ENCODE data around the gene PITRM1.

The PITRM1 gene

DNA sequence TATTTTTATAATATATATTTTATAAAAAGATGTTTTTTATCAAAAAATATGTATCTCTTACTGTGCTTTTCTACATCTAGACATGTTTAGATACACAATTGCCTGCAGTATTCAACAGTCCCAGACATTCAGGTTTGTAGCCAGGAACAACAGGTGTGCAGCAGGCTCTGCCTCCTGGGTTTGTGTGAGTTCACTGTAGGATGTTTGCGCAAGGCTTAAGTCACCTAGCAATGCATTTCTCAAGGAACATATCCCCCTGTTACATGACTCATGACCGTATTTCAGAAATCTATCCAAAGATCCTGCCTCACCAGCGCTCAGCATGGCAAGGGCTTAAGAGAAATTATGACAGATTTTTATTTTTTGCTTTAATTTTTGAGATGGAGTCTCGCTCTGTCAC is 41.5 kb downstream of the PITRM1 start:
- peaks cover 70% of the 10 kb centered on the region for H3K36me3 Mint-ChIP-seq (ENCODE audit: low read depth)

GRCh38 chr10:3129581-3130340 is 42.8 kb downstream of the PITRM1 start:
- H3K4me3 Mint-ChIP-seq = no peak overlapping the region

More for the DNA sequence above, 41.5 kb downstream of the PITRM1 start:
- Mint-ChIP-seq H3K27me3 (ENCODE audit: low read depth, poor library complexity) (peaks cover 5% of the 10 kb centered on the region), H3K4me1 (peaks cover 24% of the 10 kb centered on the region), H3K4me3 (no peak overlapping the region), H3K9me3 (no peaks in the 10 kb centered on the region), H3K27ac (no peak overlapping the region)
- no peak for TF ChIP-seq CTCF (IDR thresholded peaks at IDR 0.05)
- no peak for DNase-seq

GRCh38 chr10:3128379-3129130 is 44.0 kb downstream of the PITRM1 start:
- H3K4me1 Mint-ChIP-seq = peaks cover 36% of the 10 kb centered on the region
- H3K36me3 Mint-ChIP-seq (ENCODE audit: low read depth) = peaks cover 57% of the 10 kb centered on the region
- H3K27me3 Mint-ChIP-seq (ENCODE audit: low read depth, poor library complexity) = peaks cover 5% of the 10 kb centered on the region
- DNase-seq = no peak
- H3K4me3 Mint-ChIP-seq = no peak overlapping the region
- TF ChIP-seq CTCF (IDR thresholded peaks at IDR 0.05) = no peak
- peak overlapping the region; percentile 32 for H3K27ac Mint-ChIP-seq
- H3K9me3 Mint-ChIP-seq = no peaks in the 10 kb centered on the region

More at GRCh38 chr10:3129581-3130340, 42.8 kb downstream of the PITRM1 start:
- Mint-ChIP-seq H3K27me3 (ENCODE audit: low read depth, poor library complexity) (peaks cover 5% of the 10 kb centered on the region), H3K27ac (no peak overlapping the region), H3K36me3 (ENCODE audit: low read depth) (peaks cover 68% of the 10 kb centered on the region), H3K9me3 (no peaks in the 10 kb centered on the region), H3K4me1 (peaks cover 36% of the 10 kb centered on the region)
- TF ChIP-seq CTCF (IDR thresholded peaks at IDR 0.05) = no peak
- DNase-seq = no peak

- Mint-ChIP-seq H3K36me3 (ENCODE audit: low read depth) (peaks cover 53% of the 10 kb centered on the region), H3K27ac (no peak overlapping the region), H3K4me1 (peaks cover 40% of the 10 kb centered on the region), H3K27me3 (ENCODE audit: low read depth, poor library complexity) (peaks cover 5% of the 10 kb centered on the region), H3K4me3 (no peak overlapping the region), H3K9me3 (no peaks in the 10 kb centered on the region)
- DNase-seq = no peak
- no peak for TF ChIP-seq CTCF (IDR thresholded peaks at IDR 0.05)
Measured at GRCh38 chr10:3127921-3128320, 44.7 kb downstream of the PITRM1 start.

DNA sequence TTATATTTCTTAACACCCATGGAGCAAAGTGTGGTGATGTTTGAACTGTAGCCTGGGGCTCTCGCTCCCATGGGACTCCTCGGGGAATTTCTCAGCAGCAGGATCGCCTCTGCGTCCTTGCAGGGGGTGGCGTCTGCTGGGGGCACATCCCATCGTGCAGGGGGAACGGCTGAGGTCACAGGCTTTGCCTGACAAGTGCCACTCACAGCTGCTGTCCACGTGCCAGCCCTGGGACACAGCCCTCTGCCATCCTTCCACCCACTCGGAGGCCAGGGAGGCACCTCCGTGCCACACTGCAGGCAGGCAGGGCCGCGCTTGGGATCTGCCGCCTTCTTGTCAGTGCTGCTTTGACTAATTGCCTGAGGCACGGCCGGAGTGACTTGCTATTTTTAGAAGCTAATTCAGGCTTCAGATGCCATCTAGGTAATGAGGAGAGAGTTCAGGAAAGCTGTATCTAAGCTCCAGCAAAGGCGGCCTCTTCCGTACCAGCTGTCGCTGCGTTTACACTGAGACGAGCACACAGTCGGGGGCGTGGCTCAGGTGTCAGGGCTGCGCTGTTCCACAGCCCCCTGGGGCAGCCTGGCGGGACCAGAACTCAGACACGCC is 45.7 kb downstream of the PITRM1 start:
- Mint-ChIP-seq H3K36me3 (ENCODE audit: low read depth) (peaks cover 42% of the 10 kb centered on the region), H3K27ac (no peak overlapping the region), H3K27me3 (ENCODE audit: low read depth, poor library complexity) (peaks cover 5% of the 10 kb centered on the region), H3K4me1 (peaks cover 42% of the 10 kb centered on the region), H3K9me3 (no peaks in the 10 kb centered on the region), H3K4me3 (peak overlapping the region; percentile 36)
- DNase-seq = peak; percentile 26
- no peak for TF ChIP-seq CTCF (IDR thresholded peaks at IDR 0.05)

Measured in nephron progenitor cell (in vitro differentiated cells).